Chondrocyte (in vitro differentiated cells): ENCODE measurements around the gene TTC39C. TPM values are rescaled to one million over a fixed set of nuclear protein-coding genes. Genes with fewer than 3 reads are reported as not detected.
"Not testable (repeated sequence)": the region's sequence is repeated elsewhere in the genome, so short reads cannot be mapped to it uniquely, and the experiment has no call there.

ENCODE experiments used
- DNase-seq: peaks from one replicate; pipeline ENCODE4 v3.0.0; 2021; ENCODE audit warnings: mixed read lengths, low spot score
- H3K27ac Mint-ChIP-seq: one replicate; pipeline ENCODE4 v1.8.0; 2021; ENCODE audit warnings: mild to moderate bottlenecking, moderate library complexity, mixed read lengths; ENCODE audit not compliant: unreplicated experiment
- H3K27me3 Mint-ChIP-seq: 2 replicates; pipeline ENCODE4 v1.8.0; 2021; ENCODE audit warnings: low read depth, mixed read lengths
- H3K36me3 Mint-ChIP-seq: 2 replicates; pipeline ENCODE4 v1.8.0; 2021; ENCODE audit warnings: low read depth, mixed read lengths
- H3K4me1 Mint-ChIP-seq: 2 replicates; pipeline ENCODE4 v1.8.0; 2021; ENCODE audit warnings: low read depth, mild to moderate bottlenecking, mixed read lengths
- H3K4me3 Mint-ChIP-seq: one replicate; pipeline ENCODE4 v1.8.0; 2021; ENCODE audit warnings: mild to moderate bottlenecking, moderate library complexity, mixed read lengths; ENCODE audit not compliant: unreplicated experiment
- H3K9me3 Mint-ChIP-seq: 2 replicates; pipeline ENCODE4 v1.8.0; 2021; ENCODE audit warnings: low read depth, mixed read lengths
- CTCF ChIP-seq: fragments of 200-600 bp; sonication (generic); IDR thresholded peaks from 2 replicates; pipeline ENCODE4 v1.5.0; 2021; ENCODE audit warnings: antibody characterized with exemption, mild to moderate bottlenecking, moderate library complexity
- total RNA-seq: library from RNA; stranded (reverse); gene quantifications from 3 replicates; pipeline ENCODE4 v1.2.1, GENCODE V29; 2021

TTC39C gene
- total RNA-seq, 1 donor from 2014 or later: 11.2 TPM

GRCh38 chr18:24022161-24022560, 7.6 kb downstream of the TTC39C start:
- Mint-ChIP-seq H3K27ac (no peak overlapping the region), H3K4me1 (peaks cover 13% of the 10 kb centered on the region), H3K36me3 (no peaks in the 10 kb centered on the region), H3K4me3 (no peak overlapping the region), H3K9me3 (no peaks in the 10 kb centered on the region), H3K27me3 (no peaks in the 10 kb centered on the region)
- DNase-seq: no peak
- no peak for TF ChIP-seq CTCF

DNA sequence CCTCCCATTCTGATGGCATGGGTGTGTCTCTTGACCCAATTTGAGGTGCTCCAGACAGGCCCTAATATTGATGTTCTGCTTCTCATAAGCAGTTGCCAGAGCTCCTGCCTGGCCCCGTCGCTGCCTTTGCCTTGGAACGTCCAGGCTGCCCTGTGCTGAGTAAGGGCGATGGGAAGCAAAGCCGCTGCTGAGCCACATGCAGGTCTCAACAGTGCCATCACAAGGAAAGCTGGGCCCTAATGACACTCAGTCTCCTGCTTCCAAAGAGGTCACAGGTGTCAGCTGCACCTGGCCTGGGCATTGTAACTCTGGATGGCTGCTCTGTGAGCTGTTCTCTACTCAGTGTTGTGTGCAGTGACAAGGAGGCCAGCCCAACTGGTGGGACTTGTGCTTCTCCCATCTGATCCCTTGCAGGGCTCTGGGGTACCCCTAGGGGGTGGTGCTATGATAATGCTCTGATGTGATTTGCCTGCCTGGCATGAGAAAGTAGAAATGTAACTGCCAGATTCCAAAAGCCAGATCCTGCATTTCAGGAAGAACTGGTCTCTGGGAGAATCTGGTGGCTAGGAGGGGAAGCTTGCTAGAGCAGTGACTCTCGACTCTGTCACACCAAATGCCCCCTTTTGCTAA, 8.7 kb downstream of the TTC39C start:
- TF ChIP-seq CTCF: no peak
- H3K4me3 Mint-ChIP-seq: no peak overlapping the region
- no peaks in the 10 kb centered on the region for H3K27me3 Mint-ChIP-seq
- no peaks in the 10 kb centered on the region for H3K9me3 Mint-ChIP-seq
- no peak overlapping the region for H3K27ac Mint-ChIP-seq
- peaks cover 18% of the 10 kb centered on the region for H3K4me1 Mint-ChIP-seq
- no peaks in the 10 kb centered on the region for H3K36me3 Mint-ChIP-seq
- DNase-seq: no peak

DNA sequence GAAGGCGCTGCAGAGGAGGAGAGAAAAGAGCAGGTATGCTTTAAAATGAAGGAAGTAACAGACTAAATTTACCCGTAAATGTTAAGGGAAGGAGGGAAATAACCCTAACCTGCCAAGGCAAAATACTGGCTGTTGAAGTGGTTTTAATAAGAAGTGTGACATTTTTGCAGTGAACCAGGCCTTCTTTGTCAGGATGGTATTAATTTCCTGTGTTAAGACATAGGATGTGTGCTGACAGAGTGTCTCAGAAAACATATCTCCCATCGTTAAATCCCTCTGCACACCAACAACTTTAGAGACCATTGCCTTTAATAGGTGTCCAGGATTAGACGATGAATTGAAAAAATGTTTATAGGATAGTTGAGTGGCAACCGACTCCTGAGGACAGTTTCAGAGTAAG, 9.9 kb downstream of the TTC39C start:
- no peak overlapping the region for H3K4me3 Mint-ChIP-seq
- H3K36me3 Mint-ChIP-seq: no peaks in the 10 kb centered on the region
- no peak overlapping the region for H3K27ac Mint-ChIP-seq
- H3K4me1 Mint-ChIP-seq: peaks cover 19% of the 10 kb centered on the region
- H3K9me3 Mint-ChIP-seq: no peaks in the 10 kb centered on the region
- TF ChIP-seq CTCF: no peak
- no peak for DNase-seq
- H3K27me3 Mint-ChIP-seq: no peaks in the 10 kb centered on the region

DNA sequence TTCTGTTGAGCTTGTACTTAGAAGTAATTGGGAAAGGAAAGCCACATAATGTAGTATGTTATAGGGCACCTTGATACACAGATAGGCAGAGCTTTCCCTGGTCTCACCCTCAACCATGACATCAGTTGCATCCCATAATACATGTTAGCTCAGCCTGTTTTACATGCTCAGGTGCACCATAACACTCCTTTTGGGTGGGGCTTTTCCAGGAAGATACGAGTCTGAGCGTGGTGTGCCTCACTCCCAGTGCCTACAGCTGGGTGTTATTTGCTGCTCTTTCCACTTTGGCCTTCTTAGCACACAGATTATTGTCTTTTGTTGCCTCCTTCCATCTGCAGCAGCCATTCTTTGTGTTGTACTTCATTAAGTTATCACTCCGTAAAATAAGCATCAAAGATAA, 11.9 kb downstream of the TTC39C start:
- no peak overlapping the region for H3K27ac Mint-ChIP-seq

GRCh38 chr18:24027156-24027827, 12.7 kb downstream of the TTC39C start:
- Mint-ChIP-seq H3K9me3 (no peaks in the 10 kb centered on the region), H3K27me3 (no peaks in the 10 kb centered on the region), H3K27ac (no peak overlapping the region), H3K4me3 (no peak overlapping the region), H3K36me3 (no peaks in the 10 kb centered on the region), H3K4me1 (peaks cover 14% of the 10 kb centered on the region)
- no peak for DNase-seq
- no peak for TF ChIP-seq CTCF

More for the DNA sequence above, 11.9 kb downstream of the TTC39C start:
- TF ChIP-seq CTCF: no peak
- H3K4me1 Mint-ChIP-seq: peaks cover 19% of the 10 kb centered on the region
- no peaks in the 10 kb centered on the region for H3K9me3 Mint-ChIP-seq
- no peak for DNase-seq
- H3K27me3 Mint-ChIP-seq: no peaks in the 10 kb centered on the region
- H3K4me3 Mint-ChIP-seq: no peak overlapping the region
- H3K36me3 Mint-ChIP-seq: no peaks in the 10 kb centered on the region

DNA sequence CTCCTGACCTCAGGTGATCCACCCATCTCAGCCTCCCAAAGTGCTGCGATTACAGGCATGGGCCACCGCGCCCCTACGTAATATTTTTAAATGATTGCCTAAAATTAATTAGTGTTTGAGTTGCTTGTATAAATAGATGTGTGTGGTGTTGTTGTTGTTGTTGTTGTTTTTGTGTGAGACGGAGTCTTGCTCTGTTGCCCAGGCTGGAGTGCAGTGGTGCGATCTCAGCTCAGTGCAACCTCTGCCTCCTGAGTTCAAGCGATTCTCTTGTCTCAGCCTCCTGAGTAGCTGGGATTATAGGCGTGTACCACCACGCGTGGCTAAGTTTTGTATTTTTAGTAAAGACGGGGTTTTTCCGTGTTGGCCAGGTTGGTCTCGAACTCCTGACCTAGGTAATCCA, 14.4 kb downstream of the TTC39C start:
- H3K27me3 Mint-ChIP-seq, H3K9me3 Mint-ChIP-seq, H3K27ac Mint-ChIP-seq, H3K36me3 Mint-ChIP-seq, DNase-seq, H3K4me3 Mint-ChIP-seq: not testable (repeated sequence)
- H3K4me1 Mint-ChIP-seq: peaks cover 15% of the 10 kb centered on the region
